Type B pancreatic cell (in vitro differentiated cells): ENCODE results near the gene IL1B. TPM values are rescaled to one million over a fixed set of nuclear protein-coding genes. Genes with fewer than 3 reads are reported as not detected.
"Not testable (repeated sequence)": the region's sequence is repeated elsewhere in the genome, so short reads cannot be mapped to it uniquely, and the experiment has no call there.

Experiments
- DNase-seq: peaks from one replicate; pipeline ENCODE4 v3.0.0; 2021; ENCODE audit warnings: mixed read lengths; ENCODE audit not compliant: unreplicated experiment; ENCODE audit errors: extremely low spot score
- H3K27ac Mint-ChIP-seq: 2 replicates; pipeline ENCODE4 v1.8.0; 2021; ENCODE audit warnings: mild to moderate bottlenecking, mixed read lengths
- H3K27me3 Mint-ChIP-seq: 2 replicates; pipeline ENCODE4 v1.8.0; 2021; ENCODE audit warnings: mixed read lengths
- H3K36me3 Mint-ChIP-seq: 2 replicates; pipeline ENCODE4 v1.8.0; 2021; ENCODE audit warnings: mixed read lengths
- H3K4me1 Mint-ChIP-seq: one replicate; pipeline ENCODE4 v1.8.0; 2021; ENCODE audit warnings: mixed read lengths; ENCODE audit not compliant: unreplicated experiment
- H3K4me3 Mint-ChIP-seq: 2 replicates; pipeline ENCODE4 v1.8.0; 2021; ENCODE audit warnings: mild to moderate bottlenecking, mixed read lengths
- H3K9me3 Mint-ChIP-seq: 2 replicates; pipeline ENCODE4 v1.8.0; 2021; ENCODE audit warnings: mixed read lengths
- total RNA-seq: library from RNA; stranded (reverse); gene quantifications from 2 replicates; pipeline ENCODE4 v1.2.1, GENCODE V29; 2021; ENCODE audit warnings: low replicate concordance
- TF ChIP-seq, protein P1 (sequence below): fragments of 200-600 bp; sonication (generic); conservative IDR thresholded peaks from 2 replicates; pipeline ENCODE4 v1.5.0; 2021; ENCODE audit warnings: antibody characterized with exemption, mild to moderate bottlenecking

IL1B gene
- total RNA-seq, 1 donor from 2014 or later, result 0.46 TPM

DNA sequence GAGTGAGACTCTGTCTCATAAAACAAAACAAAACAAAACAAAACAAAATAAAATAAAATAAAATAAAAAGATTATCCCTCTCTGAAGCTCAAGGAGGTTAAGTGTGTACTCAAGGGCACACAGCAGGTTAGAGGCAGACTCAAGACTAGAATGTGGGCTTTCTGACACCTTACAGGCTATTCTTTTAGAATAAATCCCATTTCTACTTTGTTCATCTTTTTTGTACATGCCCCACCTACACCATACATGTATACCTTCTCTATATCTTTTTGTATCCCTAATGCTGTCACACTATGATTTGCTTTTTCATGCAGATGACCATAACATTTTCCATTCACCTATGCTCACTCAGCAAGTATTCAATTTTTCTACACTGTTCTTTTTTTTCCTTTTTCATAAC lies 2.6 kb downstream of the IL1B start:
- H3K36me3 Mint-ChIP-seq, result no peaks in the 10 kb centered on the region
- TF ChIP-seq, protein P1, sequence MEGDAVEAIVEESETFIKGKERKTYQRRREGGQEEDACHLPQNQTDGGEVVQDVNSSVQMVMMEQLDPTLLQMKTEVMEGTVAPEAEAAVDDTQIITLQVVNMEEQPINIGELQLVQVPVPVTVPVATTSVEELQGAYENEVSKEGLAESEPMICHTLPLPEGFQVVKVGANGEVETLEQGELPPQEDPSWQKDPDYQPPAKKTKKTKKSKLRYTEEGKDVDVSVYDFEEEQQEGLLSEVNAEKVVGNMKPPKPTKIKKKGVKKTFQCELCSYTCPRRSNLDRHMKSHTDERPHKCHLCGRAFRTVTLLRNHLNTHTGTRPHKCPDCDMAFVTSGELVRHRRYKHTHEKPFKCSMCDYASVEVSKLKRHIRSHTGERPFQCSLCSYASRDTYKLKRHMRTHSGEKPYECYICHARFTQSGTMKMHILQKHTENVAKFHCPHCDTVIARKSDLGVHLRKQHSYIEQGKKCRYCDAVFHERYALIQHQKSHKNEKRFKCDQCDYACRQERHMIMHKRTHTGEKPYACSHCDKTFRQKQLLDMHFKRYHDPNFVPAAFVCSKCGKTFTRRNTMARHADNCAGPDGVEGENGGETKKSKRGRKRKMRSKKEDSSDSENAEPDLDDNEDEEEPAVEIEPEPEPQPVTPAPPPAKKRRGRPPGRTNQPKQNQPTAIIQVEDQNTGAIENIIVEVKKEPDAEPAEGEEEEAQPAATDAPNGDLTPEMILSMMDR, result no peak
- peaks cover 11% of the 10 kb centered on the region for H3K27me3 Mint-ChIP-seq
- peaks cover 27% of the 10 kb centered on the region for H3K4me1 Mint-ChIP-seq
- H3K4me3 Mint-ChIP-seq, result peak overlapping the region; percentile 10
- H3K9me3 Mint-ChIP-seq, result peaks cover 4% of the 10 kb centered on the region
- DNase-seq, result no peak
- H3K27ac Mint-ChIP-seq, result peak overlapping the region; percentile 5

DNA sequence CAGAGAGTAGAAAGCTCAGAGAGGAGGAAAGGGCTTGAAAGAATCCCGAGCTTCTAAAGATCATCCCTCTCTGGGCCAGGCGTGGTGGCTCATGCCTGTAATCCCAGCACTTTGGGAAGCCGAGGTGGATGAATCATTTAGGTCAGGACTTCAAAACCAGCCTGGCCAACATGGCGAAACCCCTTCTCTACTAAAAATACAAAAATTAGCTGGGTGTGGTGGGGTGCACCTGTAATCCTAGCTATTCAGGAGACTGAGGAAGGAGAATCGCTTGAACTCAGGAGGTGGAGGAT lies 3.0 kb downstream of the IL1B start:
- not testable (repeated sequence) for H3K27ac Mint-ChIP-seq, H3K36me3 Mint-ChIP-seq, H3K27me3 Mint-ChIP-seq, H3K9me3 Mint-ChIP-seq, H3K4me3 Mint-ChIP-seq, DNase-seq
- peaks cover 27% of the 10 kb centered on the region for H3K4me1 Mint-ChIP-seq

DNA sequence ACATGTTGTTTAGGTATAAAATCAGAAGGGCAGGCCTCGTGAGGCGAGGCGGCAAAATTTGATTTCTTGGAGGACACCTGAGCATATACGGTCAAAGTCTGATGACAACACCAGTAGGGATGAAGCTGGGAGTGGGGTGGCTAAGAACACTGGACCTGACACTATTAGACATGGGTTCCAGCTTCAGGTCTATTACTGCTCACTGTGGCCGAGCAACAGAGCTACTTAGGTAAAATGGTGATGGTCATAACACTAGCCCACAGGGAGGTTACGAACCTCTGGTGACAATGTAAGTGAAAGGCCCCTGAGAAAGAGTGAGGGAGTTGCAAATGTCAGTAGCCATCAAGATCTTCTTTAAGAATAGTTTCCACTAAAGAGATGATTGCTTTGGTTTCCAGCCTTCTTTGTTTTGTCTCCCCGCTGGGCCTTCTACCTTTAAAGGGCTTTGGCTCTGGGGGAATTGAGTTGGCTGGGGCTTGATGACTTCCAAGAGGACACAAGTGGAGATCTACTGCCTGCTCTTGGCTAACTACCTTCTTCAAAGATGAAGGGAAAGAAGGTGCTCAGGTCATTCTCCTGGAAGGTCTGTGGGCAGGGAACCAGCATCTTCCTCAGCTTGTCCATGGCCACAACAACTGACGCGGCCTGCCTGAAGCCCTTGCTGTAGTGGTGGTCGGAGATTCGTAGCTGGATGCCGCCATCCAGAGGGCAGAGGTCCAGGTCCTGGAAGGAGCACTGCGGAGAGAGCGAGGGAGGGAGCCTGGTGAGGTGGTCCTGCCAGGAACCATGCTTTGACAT lies 3.5 kb downstream of the IL1B start:
- Mint-ChIP-seq H3K36me3 (no peaks in the 10 kb centered on the region), H3K27me3 (peaks cover 8% of the 10 kb centered on the region), H3K9me3 (peaks cover 4% of the 10 kb centered on the region), H3K4me3 (no peak overlapping the region), H3K4me1 (peaks cover 27% of the 10 kb centered on the region), H3K27ac (no peak overlapping the region)
- no peak for DNase-seq
- TF ChIP-seq, protein P1, result no peak

DNA sequence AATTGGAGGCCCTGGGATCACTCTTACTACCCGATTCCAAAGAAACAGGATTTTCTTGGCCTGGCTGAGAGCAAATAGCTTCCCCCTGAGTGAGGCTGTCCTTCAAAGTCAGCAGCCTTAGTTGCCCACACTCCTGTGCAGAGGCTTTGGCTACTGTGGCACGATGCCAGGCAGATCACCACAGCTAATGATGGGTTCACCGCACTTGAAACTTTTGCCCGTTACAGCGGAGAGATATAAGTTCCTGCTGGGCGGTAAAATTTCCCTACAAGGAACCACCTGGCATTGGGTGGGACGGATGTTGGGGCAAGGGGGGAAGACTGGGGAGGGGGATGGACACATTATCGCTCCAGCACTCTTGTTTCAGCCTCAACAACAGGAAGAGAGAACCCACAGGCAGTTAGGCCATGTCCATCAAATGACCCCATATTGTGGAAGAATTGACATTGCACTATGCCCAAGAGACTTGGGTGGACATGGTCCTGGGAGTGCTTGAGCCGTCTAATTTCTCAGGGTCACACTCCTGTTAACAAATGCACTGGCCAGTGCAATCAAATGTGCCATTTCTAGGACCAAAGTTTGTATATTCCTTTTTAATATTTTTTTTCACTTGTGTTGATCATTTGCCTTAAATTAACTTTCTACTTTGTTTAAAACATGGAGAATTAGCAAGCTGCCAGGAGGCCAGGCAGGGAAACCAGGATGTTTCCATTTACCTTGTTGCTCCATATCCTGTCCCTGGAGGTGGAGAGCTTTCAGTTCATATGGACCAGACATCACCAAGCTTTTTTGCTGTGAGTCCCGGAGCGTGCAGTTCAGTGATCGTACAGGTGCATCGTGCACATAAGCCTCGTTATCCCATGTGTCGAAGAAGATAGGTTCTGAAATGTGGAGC lies 4.4 kb downstream of the IL1B start:
- TF ChIP-seq, protein P1, result no peak
- Mint-ChIP-seq H3K27me3 (peaks cover 8% of the 10 kb centered on the region), H3K4me1 (peaks cover 27% of the 10 kb centered on the region), H3K9me3 (peaks cover 4% of the 10 kb centered on the region), H3K27ac (no peak overlapping the region), H3K4me3 (no peak overlapping the region), H3K36me3 (no peaks in the 10 kb centered on the region)
- DNase-seq, result no peak

DNA sequence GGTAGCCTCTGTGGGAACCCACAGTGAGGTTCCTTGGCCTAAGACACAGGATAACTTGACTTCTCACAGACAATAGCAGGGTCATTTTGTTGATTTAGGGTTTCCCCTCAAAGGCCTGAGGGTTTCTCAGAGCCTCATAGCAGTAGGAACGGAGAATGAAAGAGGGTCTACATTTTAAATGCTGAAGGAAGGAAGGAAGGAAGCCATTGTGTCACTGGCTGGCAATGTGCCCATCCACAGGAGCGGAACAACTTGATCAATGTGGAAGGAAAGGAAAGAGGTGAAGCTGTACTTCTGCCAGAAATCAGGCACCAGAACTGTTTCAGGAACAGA lies 5.1 kb downstream of the IL1B start:
- Mint-ChIP-seq H3K4me3 (no peak overlapping the region), H3K27ac (no peak overlapping the region), H3K36me3 (no peaks in the 10 kb centered on the region), H3K9me3 (peaks cover 4% of the 10 kb centered on the region), H3K27me3 (peaks cover 10% of the 10 kb centered on the region), H3K4me1 (peaks cover 27% of the 10 kb centered on the region)
- peak; percentile 13 for DNase-seq
- TF ChIP-seq, protein P1, result no peak
